ENCODE results near the gene WWOX. TPM values are rescaled to one million over a fixed set of nuclear protein-coding genes. Genes with fewer than 3 reads are reported as not detected.

Gene WWOX
- total RNA-seq, 1 donor from 2014 or later: 17.8 TPM

- no peak for DNase-seq (ENCODE audit: low spot score)
- no peaks in the 10 kb centered on the region for H3K27me3 Mint-ChIP-seq (ENCODE audit: insufficient read depth)
- H3K36me3 Mint-ChIP-seq (ENCODE audit: low read depth): peaks cover 2% of the 10 kb centered on the region
Measured at GRCh38 chr16:78460428-78460827, 361.0 kb downstream of the WWOX start.

DNA sequence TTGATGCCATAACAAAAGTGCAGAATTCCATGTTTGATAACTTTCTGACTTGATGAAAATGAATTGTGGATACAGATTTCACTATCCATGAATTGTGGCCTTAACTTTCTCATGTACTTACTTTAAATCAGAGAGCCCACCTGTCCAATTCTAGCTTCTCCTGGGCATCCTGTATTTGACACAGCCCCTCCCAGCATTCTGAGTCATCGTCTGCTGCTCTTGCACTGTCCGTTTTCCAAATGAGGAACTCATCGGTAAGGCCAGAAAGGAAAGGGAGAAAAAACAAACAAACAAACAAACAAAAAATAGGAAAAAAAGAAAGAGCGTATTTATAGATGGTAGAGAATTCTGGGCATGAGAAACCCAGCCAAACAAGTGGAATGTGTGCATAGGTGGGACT is 361.6 kb downstream of the WWOX start:
- Mint-ChIP-seq H3K27ac (no peak overlapping the region), H3K27me3 (ENCODE audit: insufficient read depth) (no peaks in the 10 kb centered on the region), H3K36me3 (ENCODE audit: low read depth) (peaks cover 2% of the 10 kb centered on the region), H3K9me3 (no peaks in the 10 kb centered on the region), H3K4me1 (ENCODE audit: low read depth) (no peaks in the 10 kb centered on the region), H3K4me3 (no peak overlapping the region)
- DNase-seq (ENCODE audit: low spot score): no peak
- intact Hi-C loops (cut with micrococcal nuclease): no loop called here

More at GRCh38 chr16:78460428-78460827, 361.0 kb downstream of the WWOX start:
- H3K4me3 Mint-ChIP-seq: no peak overlapping the region
- no peaks in the 10 kb centered on the region for H3K4me1 Mint-ChIP-seq (ENCODE audit: low read depth)
- intact Hi-C loops (cut with micrococcal nuclease): no loop called here
- no peaks in the 10 kb centered on the region for H3K9me3 Mint-ChIP-seq
- H3K27ac Mint-ChIP-seq: no peak overlapping the region

GRCh38 chr16:78461496-78462287 is 362.2 kb downstream of the WWOX start:
- Mint-ChIP-seq H3K4me1 (ENCODE audit: low read depth) (no peaks in the 10 kb centered on the region), H3K36me3 (ENCODE audit: low read depth) (peaks cover 2% of the 10 kb centered on the region), H3K27ac (no peak overlapping the region), H3K9me3 (no peaks in the 10 kb centered on the region), H3K4me3 (no peak overlapping the region), H3K27me3 (ENCODE audit: insufficient read depth) (no peaks in the 10 kb centered on the region)
- intact Hi-C loops (cut with micrococcal nuclease): no loop called here
- no peak for DNase-seq (ENCODE audit: low spot score)

DNA sequence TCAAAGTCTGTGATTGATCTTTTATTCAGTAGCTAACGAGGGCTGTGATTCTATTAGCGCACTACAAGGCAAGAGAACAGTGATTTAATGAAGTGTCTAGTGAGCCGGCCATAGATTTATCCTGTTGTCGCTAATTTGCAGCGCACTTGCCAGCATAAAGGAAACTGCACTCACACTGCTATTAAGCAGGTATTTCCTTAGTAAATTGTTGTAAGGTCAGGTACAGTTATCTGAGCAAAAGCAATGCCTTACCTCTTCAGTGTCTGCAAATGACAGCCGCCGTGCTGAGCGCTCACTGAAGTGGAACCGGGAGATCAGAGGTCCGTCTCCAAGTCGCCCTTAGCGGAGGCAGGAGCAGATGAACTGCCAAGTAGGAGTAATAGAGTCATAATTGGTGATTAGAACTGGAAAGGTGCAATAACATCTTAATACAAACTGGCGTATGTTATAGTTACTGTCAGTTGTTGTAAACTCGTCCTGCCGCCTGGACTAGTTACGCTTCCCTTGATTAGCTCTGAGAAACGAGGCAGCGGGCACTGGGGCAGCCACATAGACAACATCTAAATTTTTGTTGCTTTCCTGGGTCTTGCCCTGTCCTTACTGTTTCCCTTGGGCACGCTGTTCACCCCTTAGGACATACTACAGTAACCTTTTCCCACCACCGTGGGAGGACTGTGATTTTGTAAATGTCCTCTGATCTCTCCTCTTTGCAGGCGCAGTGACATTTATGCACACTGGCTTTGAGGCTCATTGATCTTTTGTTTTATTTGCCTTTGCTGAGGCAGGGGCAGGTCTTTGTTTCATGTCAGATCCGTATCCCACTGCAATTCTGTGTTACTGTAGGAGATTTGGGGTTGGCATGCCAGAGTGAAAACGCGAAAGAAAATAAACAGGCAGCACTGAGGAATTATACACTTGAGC is 363.1 kb downstream of the WWOX start:
- intact Hi-C loops (cut with micrococcal nuclease): no loop called here
- DNase-seq (ENCODE audit: low spot score): no peak
- no peaks in the 10 kb centered on the region for H3K27me3 Mint-ChIP-seq (ENCODE audit: insufficient read depth)
- H3K36me3 Mint-ChIP-seq (ENCODE audit: low read depth): peaks cover 2% of the 10 kb centered on the region
- no peaks in the 10 kb centered on the region for H3K9me3 Mint-ChIP-seq
- H3K4me1 Mint-ChIP-seq (ENCODE audit: low read depth): no peaks in the 10 kb centered on the region
- H3K4me3 Mint-ChIP-seq: no peak overlapping the region
- no peak overlapping the region for H3K27ac Mint-ChIP-seq

DNA sequence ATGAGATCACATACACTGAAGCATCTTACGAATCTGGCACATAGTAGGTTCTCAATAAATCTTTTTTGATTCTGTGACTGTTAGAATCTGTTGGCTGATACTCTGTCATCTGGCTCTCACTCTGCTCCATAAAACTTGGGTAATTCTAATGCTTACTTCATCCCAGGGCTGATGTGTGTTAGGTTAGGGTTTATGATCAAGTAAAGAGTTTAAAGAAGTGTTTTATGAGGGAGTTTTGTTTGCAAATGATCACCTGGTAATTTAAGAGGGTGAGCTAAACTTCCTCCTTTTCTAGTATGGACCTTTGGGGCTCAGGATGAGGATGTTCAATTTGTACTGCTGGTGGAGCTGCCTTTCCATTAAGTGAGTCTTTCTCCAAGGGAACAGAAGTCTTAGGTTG is 364.1 kb downstream of the WWOX start:
- no peak overlapping the region for H3K27ac Mint-ChIP-seq
- no peaks in the 10 kb centered on the region for H3K27me3 Mint-ChIP-seq (ENCODE audit: insufficient read depth)
- intact Hi-C loops (cut with micrococcal nuclease): no loop called here
- no peak overlapping the region for H3K4me3 Mint-ChIP-seq
- no peaks in the 10 kb centered on the region for H3K9me3 Mint-ChIP-seq
- H3K4me1 Mint-ChIP-seq (ENCODE audit: low read depth): no peaks in the 10 kb centered on the region
- H3K36me3 Mint-ChIP-seq (ENCODE audit: low read depth): peaks cover 2% of the 10 kb centered on the region
- no peak for DNase-seq (ENCODE audit: low spot score)

DNA sequence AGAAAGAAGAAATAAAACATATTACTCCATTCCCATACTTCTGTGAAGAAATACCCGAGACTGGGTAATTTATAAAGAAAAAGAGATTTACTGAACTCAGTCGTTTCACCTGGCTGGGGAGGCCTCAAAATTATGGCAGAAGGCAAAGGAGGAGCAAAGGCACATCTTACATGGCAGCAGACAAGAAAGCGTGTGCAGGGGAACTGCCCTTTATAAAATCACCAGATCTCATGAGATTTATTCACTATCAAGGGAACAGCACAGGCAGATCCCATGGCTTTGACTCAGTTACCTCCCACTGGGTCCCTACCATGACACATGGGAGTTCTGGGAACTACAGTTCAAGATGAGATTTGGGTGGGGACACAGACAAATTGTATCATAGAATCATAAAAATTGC is 365.4 kb downstream of the WWOX start:
- Mint-ChIP-seq H3K4me1 (ENCODE audit: low read depth) (no peaks in the 10 kb centered on the region), H3K27ac (no peak overlapping the region), H3K9me3 (no peaks in the 10 kb centered on the region), H3K4me3 (no peak overlapping the region), H3K36me3 (ENCODE audit: low read depth) (peaks cover 2% of the 10 kb centered on the region), H3K27me3 (ENCODE audit: insufficient read depth) (no peaks in the 10 kb centered on the region)
- DNase-seq (ENCODE audit: low spot score): no peak
- intact Hi-C loops (cut with micrococcal nuclease): no loop called here

GRCh38 chr16:78465730-78466129 is 366.3 kb downstream of the WWOX start:
- no peaks in the 10 kb centered on the region for H3K9me3 Mint-ChIP-seq
- intact Hi-C loops (cut with micrococcal nuclease): no loop called here
- H3K27ac Mint-ChIP-seq: no peak overlapping the region
- no peaks in the 10 kb centered on the region for H3K27me3 Mint-ChIP-seq (ENCODE audit: insufficient read depth)
- H3K4me1 Mint-ChIP-seq (ENCODE audit: low read depth): no peaks in the 10 kb centered on the region
- peaks cover 2% of the 10 kb centered on the region for H3K36me3 Mint-ChIP-seq (ENCODE audit: low read depth)
- no peak for DNase-seq (ENCODE audit: low spot score)
- H3K4me3 Mint-ChIP-seq: no peak overlapping the region

- no peaks in the 10 kb centered on the region for H3K4me1 Mint-ChIP-seq (ENCODE audit: low read depth)
- no peak for DNase-seq (ENCODE audit: low spot score)
- H3K36me3 Mint-ChIP-seq (ENCODE audit: low read depth): no peaks in the 10 kb centered on the region
- no peak overlapping the region for H3K4me3 Mint-ChIP-seq
- intact Hi-C loops (cut with micrococcal nuclease): no loop called here
- no peaks in the 10 kb centered on the region for H3K27me3 Mint-ChIP-seq (ENCODE audit: insufficient read depth)
- H3K9me3 Mint-ChIP-seq: no peaks in the 10 kb centered on the region
- no peak overlapping the region for H3K27ac Mint-ChIP-seq
Measured at GRCh38 chr16:78469787-78470186, 370.3 kb downstream of the WWOX start.

DNA sequence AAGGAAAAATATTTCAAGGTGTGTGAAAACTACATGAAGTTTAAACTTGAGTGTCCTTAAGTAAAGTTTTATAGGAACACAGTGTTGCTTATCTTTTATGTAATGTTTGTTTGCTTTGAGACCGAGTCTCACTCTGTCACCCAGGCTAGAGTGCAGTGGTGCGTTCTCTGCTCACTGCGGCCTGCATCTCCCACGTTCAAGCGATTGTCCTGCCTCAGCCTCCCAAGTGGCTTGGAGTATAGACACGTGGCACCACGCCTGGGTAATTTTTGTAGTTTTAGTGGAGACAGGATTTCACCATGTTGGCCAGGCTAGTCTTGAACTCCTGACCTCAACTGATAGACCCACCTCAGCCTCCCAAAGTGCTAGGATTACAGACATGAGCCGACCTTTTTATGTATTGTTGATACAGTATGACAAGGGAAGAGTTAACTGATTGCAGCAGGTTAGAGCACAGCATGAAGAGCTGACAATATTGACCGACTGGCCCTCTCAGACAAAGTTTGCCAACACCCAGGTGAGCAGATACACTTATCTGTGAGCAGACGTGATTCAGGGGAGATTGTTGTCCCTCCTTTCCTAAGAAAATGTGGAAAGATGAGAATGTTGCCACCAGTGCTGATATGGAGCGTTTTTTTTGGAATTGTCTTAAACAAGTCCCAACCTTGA is 373.7 kb downstream of the WWOX start:
- Mint-ChIP-seq H3K4me1 (ENCODE audit: low read depth) (no peaks in the 10 kb centered on the region), H3K36me3 (ENCODE audit: low read depth) (no peaks in the 10 kb centered on the region), H3K4me3 (no peak overlapping the region), H3K9me3 (no peaks in the 10 kb centered on the region), H3K27me3 (ENCODE audit: insufficient read depth) (no peaks in the 10 kb centered on the region), H3K27ac (no peak overlapping the region)
- intact Hi-C loops (cut with micrococcal nuclease): no loop called here
- DNase-seq (ENCODE audit: low spot score): no peak

DNA sequence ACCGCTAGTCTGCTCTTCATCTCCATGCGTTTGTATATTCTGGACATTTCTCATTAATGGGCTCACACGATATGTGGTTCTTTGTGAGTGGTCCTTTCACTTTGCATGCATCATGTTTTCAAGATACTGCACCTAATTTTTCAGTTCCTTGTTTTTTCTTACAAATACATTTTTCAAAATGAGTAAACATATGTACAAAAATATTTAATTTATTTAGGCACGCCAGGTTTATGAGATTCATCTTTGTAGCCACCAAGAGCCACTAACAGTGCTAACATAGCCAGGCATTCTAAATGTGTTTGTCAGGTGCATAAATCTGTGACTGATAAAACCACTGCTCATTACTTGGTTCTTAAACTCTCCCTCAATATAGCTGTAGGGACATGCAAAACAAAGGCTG is 375.3 kb downstream of the WWOX start:
- Mint-ChIP-seq H3K4me3 (no peak overlapping the region), H3K9me3 (no peaks in the 10 kb centered on the region), H3K27me3 (ENCODE audit: insufficient read depth) (no peaks in the 10 kb centered on the region), H3K27ac (no peak overlapping the region), H3K4me1 (ENCODE audit: low read depth) (no peaks in the 10 kb centered on the region), H3K36me3 (ENCODE audit: low read depth) (no peaks in the 10 kb centered on the region)
- intact Hi-C loops (cut with micrococcal nuclease): no loop called here
- no peak for DNase-seq (ENCODE audit: low spot score)

GRCh38 chr16:78476615-78477014 is 377.2 kb downstream of the WWOX start:
- DNase-seq (ENCODE audit: low spot score): no peak
- no peak overlapping the region for H3K27ac Mint-ChIP-seq
- intact Hi-C loops (cut with micrococcal nuclease): no loop called here
- no peaks in the 10 kb centered on the region for H3K4me1 Mint-ChIP-seq (ENCODE audit: low read depth)
- no peaks in the 10 kb centered on the region for H3K9me3 Mint-ChIP-seq
- H3K36me3 Mint-ChIP-seq (ENCODE audit: low read depth): no peaks in the 10 kb centered on the region
- H3K27me3 Mint-ChIP-seq (ENCODE audit: insufficient read depth): no peaks in the 10 kb centered on the region
- H3K4me3 Mint-ChIP-seq: no peak overlapping the region

DNA sequence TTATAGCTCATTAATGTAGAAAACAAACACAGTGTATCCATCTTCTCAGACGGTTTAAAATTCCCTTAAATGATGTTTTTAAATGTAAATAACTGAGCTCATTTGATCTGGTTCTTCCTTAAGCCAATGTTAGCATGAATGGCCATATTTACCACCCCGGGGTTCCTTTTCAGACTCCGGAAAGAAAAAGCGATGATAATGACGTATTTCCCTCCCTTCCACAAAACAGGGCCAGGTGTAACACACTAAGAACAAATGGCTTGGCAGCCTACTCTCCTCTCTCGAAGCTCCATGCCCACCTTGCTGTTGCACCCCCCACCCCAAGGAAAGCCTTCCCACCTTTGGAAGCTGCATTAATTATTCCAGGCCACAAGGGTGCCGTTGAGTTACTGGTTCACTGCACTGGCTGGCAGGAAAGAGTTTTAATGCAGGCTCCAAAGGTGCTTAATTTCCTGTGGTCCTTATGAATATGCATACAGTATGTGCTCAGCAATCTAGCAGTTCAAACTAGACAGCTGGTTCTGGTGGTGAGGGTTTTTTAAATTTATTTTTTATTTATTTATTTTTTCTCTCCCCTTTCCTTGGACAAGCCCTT is 378.9 kb downstream of the WWOX start:
- H3K27ac Mint-ChIP-seq: no peak overlapping the region
- no peaks in the 10 kb centered on the region for H3K9me3 Mint-ChIP-seq
- intact Hi-C loops (cut with micrococcal nuclease): no loop called here
- H3K36me3 Mint-ChIP-seq (ENCODE audit: low read depth): no peaks in the 10 kb centered on the region
- DNase-seq (ENCODE audit: low spot score): no peak
- H3K4me1 Mint-ChIP-seq (ENCODE audit: low read depth): no peaks in the 10 kb centered on the region
- H3K27me3 Mint-ChIP-seq (ENCODE audit: insufficient read depth): no peaks in the 10 kb centered on the region
- H3K4me3 Mint-ChIP-seq: no peak overlapping the region

Data from activated T-helper 1 cell treated with anti-CD3 and anti-CD28 coated beads, Interleukin-12 subunit alpha, Interleukin-12 subunit beta, Interleukin-2, Interleukin-4 antibody, amounts not matched to agents 30 ng/mL and 10 ng/mL and 1 ng/mL, durations not matched to agents 14 hours and 24 hours and 36 hours (primary cell).